ENCODE data around the gene CSMD2. TPM values are rescaled to one million over a fixed set of nuclear protein-coding genes. Genes with fewer than 3 reads are reported as not detected.

The CSMD2 gene
- total and polyA plus RNA-seq, 2 donors (not counting 1 experiment from before 2014, with no cell fraction given), result 2.2 to 7.6 TPM

DNA sequence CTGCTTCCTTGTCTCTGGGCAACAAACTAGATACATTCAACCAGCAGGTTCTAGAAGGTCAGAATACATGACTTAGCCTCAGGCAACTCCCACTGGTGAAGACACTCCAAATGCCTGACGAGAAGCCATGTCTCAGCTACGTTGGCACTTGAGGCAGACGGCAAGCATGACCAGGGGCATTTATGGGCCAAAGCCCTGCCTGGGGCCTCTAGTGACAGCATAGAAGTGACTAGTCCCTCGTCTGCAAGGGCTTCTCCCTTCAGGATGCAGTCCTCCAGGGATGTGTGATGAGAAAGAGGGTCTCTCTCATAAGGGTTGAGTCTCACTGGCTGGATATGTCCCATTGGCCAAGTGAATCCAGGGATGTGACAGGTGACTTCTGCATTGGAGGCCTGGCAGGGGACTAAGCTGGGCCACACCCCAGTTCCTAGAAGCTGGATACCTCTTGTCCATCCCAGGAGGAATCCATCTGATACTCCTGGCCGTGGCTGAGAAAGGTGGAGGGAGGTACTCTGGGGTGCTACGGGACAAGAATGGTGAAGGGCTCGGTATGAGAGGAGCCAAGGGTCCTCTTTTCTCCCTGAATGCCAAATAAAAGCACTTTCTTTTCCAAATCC lies 449.7 kb downstream of the CSMD2 start:
- Histone ChIP-seq H3K27ac (ENCODE audit: insufficient read depth, low read length) (no peak overlapping the region), H3K4me1 (ENCODE audit: control insufficient read depth, extremely low read depth, insufficient read depth, low read length) (no peaks in the 10 kb centered on the region), H2AFZ (ENCODE audit: low read length) (no peak overlapping the region), H3K4me2 (ENCODE audit: extremely low read depth, insufficient read depth, low read length) (no peak overlapping the region), H4K20me1 (ENCODE audit: control insufficient read depth, extremely low read depth, insufficient read depth, low read length) (no peaks in the 10 kb centered on the region), H3K9me3 (ENCODE audit: control insufficient read depth, insufficient read depth, low read depth, low read length) (no peaks in the 10 kb centered on the region), H3K79me2 (ENCODE audit: control insufficient read depth, insufficient read depth, low read length) (no peaks in the 10 kb centered on the region), H3K4me3 (replicated peaks in 1 of 4; ENCODE audit: control extremely low read depth in 1 of 4, insufficient read depth in 1 of 4, low read depth in 3 of 4, low read length in 4 of 4) (no peak overlapping the region), H3K36me3 (ENCODE audit: control insufficient read depth, insufficient read depth, low read length) (no peaks in the 10 kb centered on the region), H3K27me3 (ENCODE audit: control insufficient read depth, insufficient read depth, low read length) (no peaks in the 10 kb centered on the region), H3K9ac (ENCODE audit: insufficient read depth, low read length) (no peak overlapping the region)
- no peak for TF ChIP-seq EZH2 (IDR thresholded peaks at IDR 0.05; ENCODE audit: low read length, missing control alignments)
- TF ChIP-seq, protein P1, sequence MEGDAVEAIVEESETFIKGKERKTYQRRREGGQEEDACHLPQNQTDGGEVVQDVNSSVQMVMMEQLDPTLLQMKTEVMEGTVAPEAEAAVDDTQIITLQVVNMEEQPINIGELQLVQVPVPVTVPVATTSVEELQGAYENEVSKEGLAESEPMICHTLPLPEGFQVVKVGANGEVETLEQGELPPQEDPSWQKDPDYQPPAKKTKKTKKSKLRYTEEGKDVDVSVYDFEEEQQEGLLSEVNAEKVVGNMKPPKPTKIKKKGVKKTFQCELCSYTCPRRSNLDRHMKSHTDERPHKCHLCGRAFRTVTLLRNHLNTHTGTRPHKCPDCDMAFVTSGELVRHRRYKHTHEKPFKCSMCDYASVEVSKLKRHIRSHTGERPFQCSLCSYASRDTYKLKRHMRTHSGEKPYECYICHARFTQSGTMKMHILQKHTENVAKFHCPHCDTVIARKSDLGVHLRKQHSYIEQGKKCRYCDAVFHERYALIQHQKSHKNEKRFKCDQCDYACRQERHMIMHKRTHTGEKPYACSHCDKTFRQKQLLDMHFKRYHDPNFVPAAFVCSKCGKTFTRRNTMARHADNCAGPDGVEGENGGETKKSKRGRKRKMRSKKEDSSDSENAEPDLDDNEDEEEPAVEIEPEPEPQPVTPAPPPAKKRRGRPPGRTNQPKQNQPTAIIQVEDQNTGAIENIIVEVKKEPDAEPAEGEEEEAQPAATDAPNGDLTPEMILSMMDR (conservative IDR thresholded peaks at IDR 0.05 in 1 of 2, IDR thresholded peaks at IDR 0.05 in 1 of 2; ENCODE audit: low read depth in 1 of 2, low read length in 2 of 2), result no peak
- no peak for DNase-seq (ENCODE audit: low read depth in 2 of 2)

DNA sequence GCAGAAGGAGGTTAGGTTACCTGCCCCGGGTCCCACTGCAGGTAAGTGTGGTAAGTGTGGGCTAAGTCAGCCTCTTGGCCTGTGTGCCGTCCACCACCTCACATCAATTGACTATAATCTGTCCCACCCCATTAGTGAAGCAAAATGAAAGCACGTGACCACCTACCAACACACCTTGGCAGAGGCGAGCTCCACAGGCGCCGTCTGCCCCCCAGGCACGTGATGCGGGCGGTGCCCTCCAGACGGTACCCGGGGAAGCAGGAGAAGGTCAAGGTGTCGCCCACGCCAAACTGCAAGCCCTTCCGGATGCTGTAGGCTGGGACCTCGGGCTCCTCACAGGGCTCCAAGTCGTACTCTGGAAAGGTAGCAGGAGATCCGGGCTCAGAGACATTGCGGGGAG lies 450.6 kb downstream of the CSMD2 start:
- Histone ChIP-seq H3K79me2 (ENCODE audit: control insufficient read depth, insufficient read depth, low read length) (no peaks in the 10 kb centered on the region), H3K9ac (ENCODE audit: insufficient read depth, low read length) (no peak overlapping the region), H2AFZ (ENCODE audit: low read length) (no peak overlapping the region), H3K27ac (ENCODE audit: insufficient read depth, low read length) (no peak overlapping the region), H3K4me3 (replicated peaks in 1 of 4; ENCODE audit: control extremely low read depth in 1 of 4, insufficient read depth in 1 of 4, low read depth in 3 of 4, low read length in 4 of 4) (no peak overlapping the region), H3K4me2 (ENCODE audit: extremely low read depth, insufficient read depth, low read length) (no peak overlapping the region), H3K27me3 (ENCODE audit: control insufficient read depth, insufficient read depth, low read length) (no peaks in the 10 kb centered on the region), H4K20me1 (ENCODE audit: control insufficient read depth, extremely low read depth, insufficient read depth, low read length) (no peaks in the 10 kb centered on the region), H3K9me3 (ENCODE audit: control insufficient read depth, insufficient read depth, low read depth, low read length) (no peaks in the 10 kb centered on the region), H3K36me3 (ENCODE audit: control insufficient read depth, insufficient read depth, low read length) (no peaks in the 10 kb centered on the region), H3K4me1 (ENCODE audit: control insufficient read depth, extremely low read depth, insufficient read depth, low read length) (no peaks in the 10 kb centered on the region)
- no peak for DNase-seq (ENCODE audit: low read depth in 2 of 2)
- TF ChIP-seq, protein P1 (conservative IDR thresholded peaks at IDR 0.05 in 1 of 2, IDR thresholded peaks at IDR 0.05 in 1 of 2; ENCODE audit: low read depth in 1 of 2, low read length in 2 of 2), result no peak
- no peak for TF ChIP-seq EZH2 (IDR thresholded peaks at IDR 0.05; ENCODE audit: low read length, missing control alignments)

DNA sequence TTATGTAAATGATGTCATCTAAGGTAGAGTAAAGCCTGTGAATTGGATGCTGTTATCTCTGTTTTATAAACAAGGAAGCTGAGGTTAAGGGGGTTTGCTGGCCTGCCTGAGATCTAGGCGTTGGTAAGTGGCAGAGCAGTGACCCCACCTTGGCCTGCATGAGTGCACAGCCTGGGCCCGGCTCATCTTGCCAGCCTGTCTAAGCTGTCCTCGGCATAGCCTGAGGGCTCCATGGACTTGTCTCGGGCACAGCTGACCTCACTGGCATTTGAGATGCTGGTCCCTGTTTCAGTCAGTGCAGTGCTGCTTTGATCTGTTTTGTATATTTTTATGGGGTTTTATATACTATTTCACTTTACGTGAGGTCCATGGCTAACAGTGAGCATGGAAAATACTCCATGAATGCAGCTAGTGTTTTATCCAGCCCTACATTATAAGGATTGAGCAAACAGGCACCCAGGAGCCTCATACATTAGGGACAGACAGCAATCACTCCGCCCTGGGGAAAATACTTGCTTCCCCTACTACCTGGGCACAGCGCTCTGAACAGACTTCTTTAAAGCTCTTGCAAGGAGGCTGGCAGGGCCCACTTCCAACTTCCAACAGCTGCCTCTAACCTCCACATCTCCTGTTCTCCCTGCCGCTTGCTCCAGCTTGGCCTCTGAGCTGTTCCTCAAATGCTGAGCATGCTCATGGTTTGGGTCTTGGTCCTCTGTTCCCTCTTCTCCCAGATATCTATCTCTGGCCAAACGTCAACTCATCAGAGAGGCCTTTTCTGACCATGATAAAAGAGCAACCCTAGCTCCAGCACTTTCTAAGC lies 451.8 kb downstream of the CSMD2 start:
- TF ChIP-seq, protein P1 (conservative IDR thresholded peaks at IDR 0.05 in 1 of 2, IDR thresholded peaks at IDR 0.05 in 1 of 2; ENCODE audit: low read depth in 1 of 2, low read length in 2 of 2), result no peak
- TF ChIP-seq EZH2 (IDR thresholded peaks at IDR 0.05; ENCODE audit: low read length, missing control alignments), result no peak

More for the DNA sequence above, 451.8 kb downstream of the CSMD2 start:
- no peaks in the 10 kb centered on the region for H3K27me3 ChIP-seq (ENCODE audit: control insufficient read depth, insufficient read depth, low read length)
- H2AFZ ChIP-seq (ENCODE audit: low read length), result no peak overlapping the region
- H4K20me1 ChIP-seq (ENCODE audit: control insufficient read depth, extremely low read depth, insufficient read depth, low read length), result no peaks in the 10 kb centered on the region
- H3K4me2 ChIP-seq (ENCODE audit: extremely low read depth, insufficient read depth, low read length), result no peak overlapping the region
- H3K9ac ChIP-seq (ENCODE audit: insufficient read depth, low read length), result no peak overlapping the region
- no peak overlapping the region for H3K4me3 ChIP-seq (replicated peaks in 1 of 4; ENCODE audit: control extremely low read depth in 1 of 4, insufficient read depth in 1 of 4, low read depth in 3 of 4, low read length in 4 of 4)
- no peaks in the 10 kb centered on the region for H3K79me2 ChIP-seq (ENCODE audit: control insufficient read depth, insufficient read depth, low read length)
- no peaks in the 10 kb centered on the region for H3K4me1 ChIP-seq (ENCODE audit: control insufficient read depth, extremely low read depth, insufficient read depth, low read length)
- no peak overlapping the region for H3K27ac ChIP-seq (ENCODE audit: insufficient read depth, low read length)
- H3K9me3 ChIP-seq (ENCODE audit: control insufficient read depth, insufficient read depth, low read depth, low read length), result no peaks in the 10 kb centered on the region
- no peaks in the 10 kb centered on the region for H3K36me3 ChIP-seq (ENCODE audit: control insufficient read depth, insufficient read depth, low read length)
- DNase-seq (ENCODE audit: low read depth in 2 of 2), result no peak
